SU-DHL-6 (cell line): ENCODE measurements around the gene TOP2A.

ENCODE experiments used
- EZH2phosphoT487 ChIP-seq: fragments of 200-600 bp; sonication (generic), shearing (Covaris generic); conservative IDR thresholded peaks from 2 replicates; pipeline ENCODE4 v1.6.1; 2018; ENCODE audit warnings: mild to moderate bottlenecking, antibody characterized with exemption, low read length, moderate library complexity, mixed read lengths
- TF ChIP-seq, protein P1 (sequence below): fragments of 200-600 bp; sonication (generic); IDR thresholded peaks from one replicate; pipeline ENCODE4 v1.5.1; 2017; ENCODE audit warnings: antibody characterized with exemption, mild to moderate bottlenecking, low read length, moderate library complexity; ENCODE audit not compliant: insufficient read depth, poor library complexity, severe bottlenecking

DNA sequence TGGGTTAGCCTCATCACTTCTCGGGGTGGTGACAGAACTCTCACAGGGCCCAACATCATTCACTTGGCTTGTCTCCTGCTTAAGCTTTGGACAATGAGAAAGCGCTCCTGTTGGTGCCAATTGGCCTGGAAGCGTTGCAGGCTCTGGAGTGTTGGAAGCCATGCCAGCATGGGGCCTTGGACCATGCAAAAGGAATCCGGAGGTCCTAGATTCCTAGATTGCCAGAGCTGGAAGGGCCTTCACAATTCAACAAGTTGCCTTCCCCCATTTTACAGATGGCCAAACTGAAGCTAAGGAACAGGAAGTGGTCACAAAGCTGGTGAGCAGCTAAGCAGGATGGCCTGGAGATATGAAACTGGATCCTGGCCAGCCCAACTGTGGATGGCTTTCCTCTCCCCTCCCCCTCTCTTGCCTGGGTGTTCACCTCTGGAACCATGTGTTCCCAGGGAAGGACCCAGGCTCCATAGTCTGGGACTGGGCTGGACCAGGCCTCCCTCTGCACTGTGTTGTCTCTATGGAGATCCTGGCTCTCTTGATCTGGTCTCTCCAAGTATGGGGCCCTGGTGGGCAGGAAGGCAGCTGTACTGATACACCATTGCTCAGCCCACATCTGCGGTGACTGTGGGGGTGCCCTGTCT lies 19.5 kb upstream of the TOP2A start:
- TF ChIP-seq, protein P1, sequence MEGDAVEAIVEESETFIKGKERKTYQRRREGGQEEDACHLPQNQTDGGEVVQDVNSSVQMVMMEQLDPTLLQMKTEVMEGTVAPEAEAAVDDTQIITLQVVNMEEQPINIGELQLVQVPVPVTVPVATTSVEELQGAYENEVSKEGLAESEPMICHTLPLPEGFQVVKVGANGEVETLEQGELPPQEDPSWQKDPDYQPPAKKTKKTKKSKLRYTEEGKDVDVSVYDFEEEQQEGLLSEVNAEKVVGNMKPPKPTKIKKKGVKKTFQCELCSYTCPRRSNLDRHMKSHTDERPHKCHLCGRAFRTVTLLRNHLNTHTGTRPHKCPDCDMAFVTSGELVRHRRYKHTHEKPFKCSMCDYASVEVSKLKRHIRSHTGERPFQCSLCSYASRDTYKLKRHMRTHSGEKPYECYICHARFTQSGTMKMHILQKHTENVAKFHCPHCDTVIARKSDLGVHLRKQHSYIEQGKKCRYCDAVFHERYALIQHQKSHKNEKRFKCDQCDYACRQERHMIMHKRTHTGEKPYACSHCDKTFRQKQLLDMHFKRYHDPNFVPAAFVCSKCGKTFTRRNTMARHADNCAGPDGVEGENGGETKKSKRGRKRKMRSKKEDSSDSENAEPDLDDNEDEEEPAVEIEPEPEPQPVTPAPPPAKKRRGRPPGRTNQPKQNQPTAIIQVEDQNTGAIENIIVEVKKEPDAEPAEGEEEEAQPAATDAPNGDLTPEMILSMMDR, result no peak
- TF ChIP-seq EZH2phosphoT487, result no peak
